T-helper 17 cell (primary cell): Measurements from ENCODE around the gene ASPRV1. TPM values are rescaled to one million over a fixed set of nuclear protein-coding genes. Genes with fewer than 3 reads are reported as not detected.
A peak's percentile ranks its signal among the peaks of the same experiment; 100 is the strongest.

Experiments
- ATAC-seq: fragments of 150-1000 bp; cut with Tn5 transposase; 2 replicates; pipeline ENCODE4 v1.10.0; 2021; ENCODE audit warnings: mild to moderate bottlenecking, moderate library complexity
- DNase-seq, 3 donors: peaks; one replicate each; pipeline versions ENCODE4 v3.0.0 to v3.0.0-alpha.2; 2020 to 2021
- H3K9me3 ChIP-seq: one replicate; pipeline ENCODE4 v1.7.0; 2013; ENCODE audit warnings: low read length, mild to moderate bottlenecking; ENCODE audit not compliant: control insufficient read depth, poor library complexity, severe bottlenecking
- H3K27ac Mint-ChIP-seq: one replicate; pipeline ENCODE4 v1.8.0; 2022; ENCODE audit warnings: mild to moderate bottlenecking, moderate library complexity, mixed read lengths
- H3K27me3 Mint-ChIP-seq: one replicate; pipeline ENCODE4 v1.8.0; 2022; ENCODE audit warnings: mixed read lengths
- H3K36me3 Mint-ChIP-seq: one replicate; pipeline ENCODE4 v1.8.0; 2022; ENCODE audit warnings: low read depth, mixed read lengths
- H3K4me1 Mint-ChIP-seq: one replicate; pipeline ENCODE4 v1.8.0; 2022; ENCODE audit warnings: mild to moderate bottlenecking, mixed read lengths
- H3K4me3 Mint-ChIP-seq: one replicate; pipeline ENCODE4 v1.8.0; 2022; ENCODE audit warnings: mild to moderate bottlenecking, moderate library complexity, mixed read lengths
- total RNA-seq, 4 donors: library from RNA in 2 of 4; stranded (reverse) in 2 of 4; gene quantifications; one replicate each; pipeline ENCODE4 v1.2.3 and lab custom pipeline; 2022 to 2026

The ASPRV1 gene
- total RNA-seq, 2 donors from 2014 or later = 1.1 to 1.7 TPM

DNA sequence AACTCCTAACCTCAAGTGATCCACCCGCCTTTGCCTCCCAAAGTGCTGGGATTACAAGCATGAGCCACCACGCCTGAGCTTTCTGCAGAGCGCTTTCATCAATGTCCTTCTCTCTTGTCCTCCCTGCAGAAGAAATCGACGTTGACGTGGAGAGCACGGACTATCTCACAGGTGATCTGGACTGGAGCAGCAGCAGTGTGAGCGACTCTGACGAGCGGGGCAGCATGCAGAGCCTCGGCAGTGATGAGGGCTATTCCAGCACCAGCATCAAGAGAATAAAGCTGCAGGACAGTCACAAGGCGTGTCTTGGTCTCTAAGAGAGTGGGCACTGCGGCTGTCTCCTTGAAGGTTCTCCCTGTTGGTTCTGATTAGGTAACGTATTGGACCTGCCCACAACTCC, 23.5 kb downstream of the ASPRV1 start:
- Mint-ChIP-seq H3K27me3 (no peaks in the 10 kb centered on the region), H3K4me1 (peaks cover 20% of the 10 kb centered on the region), H3K27ac (no peak overlapping the region), H3K36me3 (peaks cover 23% of the 10 kb centered on the region), H3K4me3 (no peak overlapping the region)
- no peaks in the 10 kb centered on the region for H3K9me3 ChIP-seq
- ATAC-seq (no peak), DNase-seq (no peak)

GRCh38 chr2:69936906-69937305, 24.5 kb downstream of the ASPRV1 start:
- Mint-ChIP-seq H3K27ac (peak overlapping the region; percentile 61), H3K4me3 (no peak overlapping the region)

DNA sequence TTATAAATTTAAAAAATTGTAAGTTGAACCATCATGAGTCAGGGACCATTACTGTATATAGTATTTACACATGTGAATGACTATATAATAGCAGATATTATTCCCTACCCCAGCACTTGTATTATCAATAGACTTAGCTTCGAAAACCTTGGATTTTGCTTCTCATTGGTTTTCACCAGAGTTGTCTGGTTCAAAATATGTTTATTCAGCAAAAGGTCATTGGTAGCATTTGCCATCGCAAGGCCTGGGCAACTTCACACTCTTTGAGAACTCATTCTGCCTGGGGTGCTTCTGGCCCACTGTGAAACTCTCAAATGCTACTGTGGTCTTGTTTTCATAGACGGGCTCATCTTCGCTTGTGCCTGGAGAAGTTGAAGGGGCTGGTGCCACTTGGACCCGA, 26.4 kb downstream of the ASPRV1 start:
- H3K27me3 Mint-ChIP-seq = no peaks in the 10 kb centered on the region
- H3K27ac Mint-ChIP-seq = peak overlapping the region; percentile 85
- peaks cover 36% of the 10 kb centered on the region for H3K4me1 Mint-ChIP-seq
- H3K4me3 Mint-ChIP-seq = no peak overlapping the region
- DNase-seq = no peak
- H3K36me3 Mint-ChIP-seq = peaks cover 23% of the 10 kb centered on the region
- ATAC-seq = no peak
- no peaks in the 10 kb centered on the region for H3K9me3 ChIP-seq

More at GRCh38 chr2:69936906-69937305, 24.5 kb downstream of the ASPRV1 start:
- no peaks in the 10 kb centered on the region for H3K9me3 ChIP-seq
- Mint-ChIP-seq H3K36me3 (peaks cover 23% of the 10 kb centered on the region), H3K4me1 (peaks cover 27% of the 10 kb centered on the region), H3K27me3 (no peaks in the 10 kb centered on the region)
- DNase-seq = no peak
- no peak for ATAC-seq

- no peak for DNase-seq
- H3K27ac Mint-ChIP-seq = peak overlapping the region; percentile 85
Observed at GRCh38 chr2:69934614-69934908, 26.9 kb downstream of the ASPRV1 start.

GRCh38 chr2:69933839-69934613, 27.4 kb downstream of the ASPRV1 start:
- H3K27me3 Mint-ChIP-seq = no peaks in the 10 kb centered on the region
- H3K36me3 Mint-ChIP-seq = peaks cover 22% of the 10 kb centered on the region
- H3K4me1 Mint-ChIP-seq = peaks cover 36% of the 10 kb centered on the region
- no peak overlapping the region for H3K4me3 Mint-ChIP-seq
- H3K9me3 ChIP-seq = no peaks in the 10 kb centered on the region
- no peak for DNase-seq
- H3K27ac Mint-ChIP-seq = peak overlapping the region; percentile 85
- peak; percentile 23 for ATAC-seq

More at GRCh38 chr2:69934614-69934908, 26.9 kb downstream of the ASPRV1 start:
- Mint-ChIP-seq H3K27me3 (no peaks in the 10 kb centered on the region), H3K4me3 (no peak overlapping the region), H3K4me1 (peaks cover 36% of the 10 kb centered on the region), H3K36me3 (peaks cover 23% of the 10 kb centered on the region)
- no peaks in the 10 kb centered on the region for H3K9me3 ChIP-seq
- no peak for ATAC-seq

DNA sequence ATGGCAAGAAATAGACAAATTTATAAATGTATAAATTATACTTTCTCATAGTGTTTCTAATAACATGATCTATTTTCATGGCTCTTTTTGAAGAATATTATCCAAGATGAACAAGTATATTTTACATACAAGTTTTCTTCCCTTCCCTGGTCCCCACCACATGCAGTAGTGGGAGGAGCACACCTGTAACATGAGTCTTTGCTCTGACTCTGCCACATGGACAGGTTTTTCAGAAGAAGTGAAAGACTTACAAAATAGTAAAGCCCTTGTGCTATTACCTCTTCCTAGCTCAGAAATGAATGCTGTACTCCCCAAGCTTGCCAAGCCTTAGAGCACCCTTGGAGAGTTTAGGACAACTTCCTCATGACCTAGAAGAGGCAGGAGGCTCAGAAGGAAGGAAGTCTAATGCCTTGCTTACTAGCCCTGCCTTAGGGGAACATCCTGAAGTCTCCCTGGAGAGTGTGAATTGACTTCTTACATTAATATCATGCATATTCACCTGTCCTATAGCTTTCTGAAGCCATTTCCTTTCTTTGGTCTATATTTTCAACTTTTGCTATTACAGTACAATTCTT, 28.1 kb downstream of the ASPRV1 start:
- Mint-ChIP-seq H3K4me1 (peaks cover 36% of the 10 kb centered on the region), H3K27ac (no peak overlapping the region), H3K27me3 (no peaks in the 10 kb centered on the region), H3K4me3 (no peak overlapping the region), H3K36me3 (peaks cover 15% of the 10 kb centered on the region)
- H3K9me3 ChIP-seq = no peaks in the 10 kb centered on the region
- ATAC-seq (no peak), DNase-seq (no peak)

GRCh38 chr2:69932596-69932922, 28.9 kb downstream of the ASPRV1 start:
- H3K4me1 Mint-ChIP-seq = peaks cover 37% of the 10 kb centered on the region
- DNase-seq = no peak
- no peak for ATAC-seq
- H3K36me3 Mint-ChIP-seq = peaks cover 12% of the 10 kb centered on the region
- H3K9me3 ChIP-seq = no peaks in the 10 kb centered on the region
- no peak overlapping the region for H3K4me3 Mint-ChIP-seq
- no peaks in the 10 kb centered on the region for H3K27me3 Mint-ChIP-seq
- peak overlapping the region; percentile 67 for H3K27ac Mint-ChIP-seq

- ATAC-seq = no peak
- Mint-ChIP-seq H3K27ac (peak overlapping the region; percentile 67), H3K4me3 (peak overlapping the region; percentile 55), H3K27me3 (no peaks in the 10 kb centered on the region), H3K36me3 (peaks cover 12% of the 10 kb centered on the region), H3K4me1 (peaks cover 37% of the 10 kb centered on the region)
- DNase-seq = no peak
- no peaks in the 10 kb centered on the region for H3K9me3 ChIP-seq
Observed at GRCh38 chr2:69931832-69932595, 29.4 kb downstream of the ASPRV1 start.

DNA sequence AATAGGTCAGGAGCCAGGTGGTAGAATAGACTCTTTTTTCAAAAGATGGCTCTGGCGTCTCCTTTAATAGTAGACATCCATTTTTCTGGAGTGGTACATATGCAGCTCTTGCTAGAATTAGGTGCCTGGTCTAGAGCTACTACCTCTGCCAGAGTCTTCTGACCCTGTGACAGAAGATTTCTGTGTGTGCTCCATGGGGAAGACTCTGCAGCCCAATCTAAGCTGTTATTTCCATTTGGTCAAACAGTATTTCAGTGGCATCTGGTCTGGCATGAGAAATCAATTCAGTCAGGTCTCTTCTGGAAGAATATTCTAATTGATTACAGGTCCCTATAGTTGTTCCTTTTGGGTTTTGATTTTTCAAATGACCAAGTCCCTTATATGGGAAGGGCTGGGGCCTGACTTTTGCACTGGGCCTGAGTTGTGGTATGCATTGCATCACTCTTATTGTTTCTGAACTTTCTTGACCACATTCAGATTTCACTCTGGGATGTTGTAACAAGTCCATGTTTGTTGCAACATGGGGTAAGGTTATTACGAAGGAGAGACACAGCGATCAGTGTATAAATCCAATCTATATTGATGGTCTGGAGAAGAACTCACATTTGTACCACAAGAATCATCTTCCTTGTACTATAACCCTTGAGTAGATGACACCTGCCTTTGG, 34.4 kb downstream of the ASPRV1 start:
- Mint-ChIP-seq H3K27me3 (no peaks in the 10 kb centered on the region), H3K27ac (no peak overlapping the region), H3K36me3 (peaks cover 4% of the 10 kb centered on the region), H3K4me3 (no peak overlapping the region), H3K4me1 (peaks cover 24% of the 10 kb centered on the region)
- H3K9me3 ChIP-seq = no peaks in the 10 kb centered on the region
- no peak for ATAC-seq
- no peak for DNase-seq

GRCh38 chr2:69923116-69923515, 38.3 kb downstream of the ASPRV1 start:
- no peaks in the 10 kb centered on the region for H3K27me3 Mint-ChIP-seq
- H3K9me3 ChIP-seq = no peaks in the 10 kb centered on the region
- peaks cover 15% of the 10 kb centered on the region for H3K4me1 Mint-ChIP-seq
- no peak overlapping the region for H3K4me3 Mint-ChIP-seq
- DNase-seq = no peak
- no peak for ATAC-seq
- no peak overlapping the region for H3K27ac Mint-ChIP-seq
- peaks cover 10% of the 10 kb centered on the region for H3K36me3 Mint-ChIP-seq

DNA sequence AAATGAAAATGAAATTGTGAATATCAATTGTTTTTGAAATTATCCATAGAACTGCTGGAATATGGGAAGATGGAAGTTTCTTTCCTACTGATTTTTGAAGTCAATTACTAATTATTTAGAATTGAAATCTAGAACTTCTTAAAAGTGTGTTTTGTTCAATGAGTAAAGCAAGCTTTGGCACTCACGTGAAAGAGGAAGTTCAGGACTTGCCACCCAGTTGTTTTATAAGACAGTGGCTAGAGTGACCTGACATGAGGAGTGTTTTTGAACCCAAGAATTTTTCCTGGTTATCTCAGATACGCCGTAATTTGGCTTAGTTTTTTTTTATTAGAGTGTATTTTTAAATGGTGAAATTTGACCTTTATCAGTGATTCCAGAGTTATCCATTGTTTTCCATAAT, 43.0 kb downstream of the ASPRV1 start:
- ATAC-seq = no peak
- no peak for DNase-seq
- Mint-ChIP-seq H3K4me3 (no peak overlapping the region), H3K27me3 (no peaks in the 10 kb centered on the region), H3K27ac (no peak overlapping the region), H3K36me3 (peaks cover 5% of the 10 kb centered on the region), H3K4me1 (peaks cover 12% of the 10 kb centered on the region)
- no peaks in the 10 kb centered on the region for H3K9me3 ChIP-seq

GRCh38 chr2:69917852-69918251, 43.6 kb downstream of the ASPRV1 start:
- H3K4me1 Mint-ChIP-seq = peaks cover 10% of the 10 kb centered on the region
- H3K4me3 Mint-ChIP-seq = no peak overlapping the region
- H3K36me3 Mint-ChIP-seq = peaks cover 5% of the 10 kb centered on the region
- H3K27ac Mint-ChIP-seq = no peak overlapping the region
- no peaks in the 10 kb centered on the region for H3K9me3 ChIP-seq
- no peaks in the 10 kb centered on the region for H3K27me3 Mint-ChIP-seq
- ATAC-seq = no peak
- DNase-seq = no peak

GRCh38 chr2:69916106-69916505, 45.3 kb downstream of the ASPRV1 start:
- Mint-ChIP-seq H3K27me3 (no peaks in the 10 kb centered on the region), H3K4me3 (peak overlapping the region; percentile 77), H3K27ac (peak overlapping the region; percentile 81), H3K4me1 (peaks cover 10% of the 10 kb centered on the region), H3K36me3 (peaks cover 2% of the 10 kb centered on the region)
- DNase-seq (no peak), ATAC-seq (no peak)
- H3K9me3 ChIP-seq = no peaks in the 10 kb centered on the region
